ENCODE measurements around the gene ZYX. TPM values are rescaled to one million over a fixed set of nuclear protein-coding genes. Genes with fewer than 3 reads are reported as not detected.
A peak's percentile ranks its signal among the peaks of the same experiment; 100 is the strongest.

Gene ZYX
- total RNA-seq, 1 experiment from 2014 or later = 97.1 TPM

- H3K36me3 ChIP-seq (replicated peaks; ENCODE audit: control insufficient read depth, insufficient read depth, low read length) = peaks cover 6% of the 10 kb centered on the region
- peaks cover 4% of the 10 kb centered on the region; the same call in 1 of the 2 replicates for H3K27me3 ChIP-seq (ENCODE audit: control insufficient read depth, insufficient read depth, low read length)
- no peak for DNase-seq
- no peak overlapping the region for H3K4me3 ChIP-seq (ENCODE audit: insufficient read depth, low read depth, low read length)
Observed at GRCh38 chr7:143356414-143357050, 24.6 kb upstream of the ZYX start.

GRCh38 chr7:143358626-143359025, 22.5 kb upstream of the ZYX start:
- no peak for DNase-seq
- H3K27me3 ChIP-seq (ENCODE audit: control insufficient read depth, insufficient read depth, low read length) = peaks cover 12% of the 10 kb centered on the region
- H3K36me3 ChIP-seq (replicated peaks; ENCODE audit: control insufficient read depth, insufficient read depth, low read length) = peaks cover 6% of the 10 kb centered on the region
- no peak overlapping the region for H3K4me3 ChIP-seq (ENCODE audit: insufficient read depth, low read depth, low read length)

GRCh38 chr7:143359771-143360353, 21.3 kb upstream of the ZYX start:
- Histone ChIP-seq H3K27me3 (ENCODE audit: control insufficient read depth, insufficient read depth, low read length) (peaks cover 18% of the 10 kb centered on the region), H3K36me3 (replicated peaks; ENCODE audit: control insufficient read depth, insufficient read depth, low read length) (peaks cover 6% of the 10 kb centered on the region), H3K4me3 (ENCODE audit: insufficient read depth, low read depth, low read length) (no peak overlapping the region)
- no peak for DNase-seq

GRCh38 chr7:143360788-143361551, 20.2 kb upstream of the ZYX start:
- Histone ChIP-seq H3K4me3 (ENCODE audit: insufficient read depth, low read depth, low read length) (peak overlapping the region; percentile 69), H3K27me3 (ENCODE audit: control insufficient read depth, insufficient read depth, low read length) (peaks cover 18% of the 10 kb centered on the region), H3K36me3 (replicated peaks; ENCODE audit: control insufficient read depth, insufficient read depth, low read length) (peaks cover 5% of the 10 kb centered on the region)
- peak; percentile 92 for DNase-seq

GRCh38 chr7:143361552-143362130, 19.5 kb upstream of the ZYX start:
- peak; percentile 94 for DNase-seq
- Histone ChIP-seq H3K27me3 (ENCODE audit: control insufficient read depth, insufficient read depth, low read length) (peaks cover 18% of the 10 kb centered on the region), H3K36me3 (replicated peaks; ENCODE audit: control insufficient read depth, insufficient read depth, low read length) (no peaks in the 10 kb centered on the region; the same call in 1 of the 2 replicates), H3K4me3 (ENCODE audit: insufficient read depth, low read depth, low read length) (peak overlapping the region; percentile 69)

GRCh38 chr7:143362131-143363015, 18.8 kb upstream of the ZYX start, which contains the start of gene FAM131B:
Gene FAM131B (minus strand): TSS chr7:143362713. CDS start chr7:143362603, 110 bp downstream.
- Histone ChIP-seq H3K4me3 (ENCODE audit: insufficient read depth, low read depth, low read length) (peak within 1 kb of the TSS; percentile 69), H3K27me3 (ENCODE audit: control insufficient read depth, insufficient read depth, low read length) (peaks cover 18% of the 10 kb centered on the region), H3K36me3 (replicated peaks; ENCODE audit: control insufficient read depth, insufficient read depth, low read length) (no peaks in the 10 kb centered on the region; the same call in 1 of the 2 replicates)
- peak; percentile 98 for DNase-seq

GRCh38 chr7:143363016-143363937, 17.9 kb upstream of the ZYX start:
- peak overlapping the region; percentile 69 for H3K4me3 ChIP-seq (ENCODE audit: insufficient read depth, low read depth, low read length)
- H3K36me3 ChIP-seq (replicated peaks; ENCODE audit: control insufficient read depth, insufficient read depth, low read length) = no peaks in the 10 kb centered on the region; the same call in 1 of the 2 replicates
- no peak for DNase-seq
- H3K27me3 ChIP-seq (ENCODE audit: control insufficient read depth, insufficient read depth, low read length) = peaks cover 18% of the 10 kb centered on the region

GRCh38 chr7:143367972-143368371, 13.2 kb upstream of the ZYX start:
- no peak for DNase-seq
- H3K27me3 ChIP-seq (ENCODE audit: control insufficient read depth, insufficient read depth, low read length) = peaks cover 12% of the 10 kb centered on the region
- no peak overlapping the region for H3K4me3 ChIP-seq (ENCODE audit: insufficient read depth, low read depth, low read length)
- no peaks in the 10 kb centered on the region for H3K36me3 ChIP-seq (replicated peaks; ENCODE audit: control insufficient read depth, insufficient read depth, low read length)

GRCh38 chr7:143368387-143368786, 12.8 kb upstream of the ZYX start:
- Histone ChIP-seq H3K27me3 (ENCODE audit: control insufficient read depth, insufficient read depth, low read length) (peaks cover 8% of the 10 kb centered on the region), H3K36me3 (replicated peaks; ENCODE audit: control insufficient read depth, insufficient read depth, low read length) (no peaks in the 10 kb centered on the region), H3K4me3 (ENCODE audit: insufficient read depth, low read depth, low read length) (no peak overlapping the region)
- no peak for DNase-seq

- peak; percentile 48 for DNase-seq
- Histone ChIP-seq H3K27me3 (ENCODE audit: control insufficient read depth, insufficient read depth, low read length) (no peaks in the 10 kb centered on the region), H3K36me3 (replicated peaks; ENCODE audit: control insufficient read depth, insufficient read depth, low read length) (no peaks in the 10 kb centered on the region), H3K4me3 (ENCODE audit: insufficient read depth, low read depth, low read length) (no peak overlapping the region)
Observed at GRCh38 chr7:143369678-143370651, 11.2 kb upstream of the ZYX start.

DNA sequence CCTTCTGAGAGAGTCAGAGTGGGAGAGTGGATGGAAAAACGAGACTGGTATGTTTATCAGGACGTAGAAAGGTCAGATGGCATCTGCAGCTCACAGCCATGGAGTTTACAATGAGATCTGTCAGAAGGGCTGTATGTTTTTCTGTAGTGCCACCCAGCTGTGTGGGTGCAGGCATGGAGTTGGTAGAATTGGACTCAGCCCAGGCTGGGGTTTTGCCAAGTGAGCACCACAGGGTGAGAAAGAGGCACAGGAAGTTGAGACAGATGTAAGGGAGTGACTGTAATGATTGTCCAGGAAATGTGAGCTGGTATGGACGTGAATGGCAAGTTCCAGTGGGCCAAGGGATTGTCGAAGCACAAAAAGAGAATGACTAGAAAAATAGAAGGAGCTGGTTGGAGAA, 9.1 kb upstream of the ZYX start:
- no peak for DNase-seq
- H3K4me3 ChIP-seq (ENCODE audit: insufficient read depth, low read depth, low read length) = no peak overlapping the region
- H3K36me3 ChIP-seq (replicated peaks; ENCODE audit: control insufficient read depth, insufficient read depth, low read length) = no peaks in the 10 kb centered on the region
- no peaks in the 10 kb centered on the region for H3K27me3 ChIP-seq (ENCODE audit: control insufficient read depth, insufficient read depth, low read length)

GRCh38 chr7:143373255-143373794, 7.8 kb upstream of the ZYX start:
- no peaks in the 10 kb centered on the region for H3K27me3 ChIP-seq (ENCODE audit: control insufficient read depth, insufficient read depth, low read length)
- peak; percentile 39 for DNase-seq
- no peaks in the 10 kb centered on the region for H3K36me3 ChIP-seq (replicated peaks; ENCODE audit: control insufficient read depth, insufficient read depth, low read length)
- H3K4me3 ChIP-seq (ENCODE audit: insufficient read depth, low read depth, low read length) = no peak overlapping the region

Data from H7 (cell line).